ENCODE results near the gene LOXHD1.

Gene LOXHD1

GRCh38 chr18:46547520-46547919 is 109.5 kb downstream of the LOXHD1 start:
- no peak for DNase-seq (ENCODE audit: low read depth in 3 of 3)

GRCh38 chr18:46546111-46546640 is 110.8 kb downstream of the LOXHD1 start:
- DNase-seq (ENCODE audit: low read depth in 3 of 3): no peak

GRCh38 chr18:46542545-46542944 is 114.5 kb downstream of the LOXHD1 start:
- no peak for DNase-seq (ENCODE audit: low read depth in 3 of 3)

GRCh38 chr18:46541626-46542189 is 115.3 kb downstream of the LOXHD1 start:
- DNase-seq (ENCODE audit: low read depth in 3 of 3): no peak

- DNase-seq (ENCODE audit: low read depth in 3 of 3): no peak
Measured at GRCh38 chr18:46538376-46538775, 118.6 kb downstream of the LOXHD1 start.

DNA sequence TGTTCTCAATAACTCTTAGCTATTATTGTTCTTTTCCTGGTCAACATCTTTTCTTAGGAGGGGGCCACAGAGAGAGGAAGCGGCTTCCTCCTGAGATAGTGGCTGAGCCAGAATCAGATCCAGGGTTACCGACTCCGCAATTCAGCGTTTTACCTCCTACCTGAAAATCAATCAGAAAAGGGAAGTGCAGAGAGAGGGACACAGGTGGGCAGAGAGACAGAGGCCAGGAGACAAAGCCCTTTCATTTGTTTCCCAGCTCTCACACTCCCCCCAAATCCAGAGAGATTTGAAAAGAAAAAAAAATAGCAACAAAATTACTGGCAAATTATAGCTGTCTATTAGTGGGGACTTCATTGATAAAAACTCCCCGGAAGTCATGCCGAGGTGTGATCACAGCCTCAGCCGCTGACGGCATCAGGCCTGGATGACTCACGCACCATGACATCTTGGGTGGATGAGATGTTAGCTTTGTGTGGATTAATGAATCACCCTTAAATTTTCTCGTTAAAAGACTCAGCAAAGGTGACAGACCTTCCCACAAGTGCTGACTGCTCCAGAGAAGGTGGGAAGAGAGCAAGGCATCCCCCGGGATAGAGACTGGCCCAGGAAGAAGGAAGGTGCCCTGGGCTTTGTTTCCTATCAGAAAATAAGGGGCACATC is 120.7 kb downstream of the LOXHD1 start:
- DNase-seq (ENCODE audit: low read depth in 3 of 3): no peak

DNA sequence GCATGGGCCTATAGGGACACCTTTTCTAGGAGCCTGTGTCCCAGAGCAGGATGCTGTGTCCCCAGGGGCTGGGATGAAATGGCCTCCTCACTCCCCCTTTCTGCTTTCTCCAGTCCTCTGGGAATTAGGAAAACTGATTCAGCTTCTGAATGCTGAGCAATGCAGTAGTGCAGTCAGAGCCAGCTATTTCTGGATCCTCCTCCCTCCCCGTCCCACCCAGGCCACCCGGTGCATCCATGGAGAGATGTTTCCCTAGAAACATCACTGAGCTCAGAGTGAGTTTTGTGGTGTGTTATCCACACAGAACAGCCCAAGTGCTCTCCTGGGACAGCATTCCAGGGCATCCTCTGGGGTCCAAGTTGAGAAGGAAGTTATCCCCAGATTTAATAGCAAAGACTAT is 125.5 kb downstream of the LOXHD1 start:
- no peak for DNase-seq (ENCODE audit: low read depth in 3 of 3)

DNA sequence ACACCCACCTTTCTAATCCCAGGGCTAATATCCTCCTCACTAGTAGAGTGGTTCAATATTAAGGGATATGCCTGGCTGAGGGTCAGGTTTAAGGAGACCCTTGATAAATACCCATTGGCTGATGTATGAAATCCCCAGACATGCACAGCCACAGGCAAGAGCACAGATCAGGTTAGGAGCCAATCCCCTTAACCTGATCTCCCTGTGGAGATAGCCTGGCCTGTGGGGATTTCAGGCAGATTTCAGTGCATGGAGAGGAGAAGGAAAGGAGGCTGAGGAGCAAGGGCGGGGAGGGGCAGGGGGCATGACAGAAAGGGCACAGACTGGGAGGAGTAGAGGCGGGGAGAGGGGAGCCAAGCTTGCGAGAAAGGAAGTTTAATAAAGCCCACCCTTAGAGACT is 129.0 kb downstream of the LOXHD1 start:
- DNase-seq (ENCODE audit: low read depth in 3 of 3): no peak

- no peak for DNase-seq (ENCODE audit: low read depth in 3 of 3)
Measured at GRCh38 chr18:46519870-46520269, 137.2 kb downstream of the LOXHD1 start.

DNA sequence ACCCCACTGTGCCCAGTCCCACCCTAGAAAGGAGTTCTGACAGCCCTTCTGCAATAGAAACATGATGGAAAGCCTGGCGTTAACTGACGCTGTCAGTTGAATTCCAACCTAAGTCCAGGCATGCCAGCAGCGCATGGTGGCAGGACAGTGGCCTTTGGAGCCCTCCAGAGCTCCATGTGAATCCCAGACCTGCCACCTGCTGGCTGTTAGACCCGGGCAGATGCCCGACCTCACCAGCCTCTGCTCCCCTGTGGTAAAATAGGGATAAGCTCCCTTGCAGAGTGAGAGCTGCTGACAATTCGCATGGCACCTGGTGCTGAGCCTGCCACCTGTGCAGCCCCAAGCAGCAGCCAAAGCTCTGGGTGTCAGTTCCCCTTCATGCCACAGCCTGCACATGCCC is 138.6 kb downstream of the LOXHD1 start:
- DNase-seq (ENCODE audit: low read depth in 3 of 3): no peak

- DNase-seq (ENCODE audit: low read depth in 3 of 3): no peak
Measured at GRCh38 chr18:46516555-46516954, 140.5 kb downstream of the LOXHD1 start.

DNA sequence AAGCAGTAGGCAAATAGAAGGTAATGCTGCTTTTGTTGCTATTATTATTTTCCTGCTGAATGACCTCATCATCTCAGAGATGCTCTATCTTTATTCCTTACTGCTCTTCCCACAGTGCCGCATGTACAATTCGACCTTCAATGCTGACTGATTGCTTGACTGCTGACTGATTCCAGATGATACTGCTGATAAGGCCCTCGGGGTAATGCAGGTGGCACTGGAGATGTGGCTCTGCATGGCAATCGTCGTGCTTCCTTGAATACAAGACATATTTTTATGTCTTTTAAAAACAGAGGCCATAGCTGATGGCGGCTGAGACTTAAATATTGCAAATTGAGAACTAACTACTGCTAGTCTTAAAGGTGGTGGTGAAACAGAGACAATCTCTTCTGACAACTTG is 146.6 kb downstream of the LOXHD1 start:
- no peak for DNase-seq (ENCODE audit: low read depth in 3 of 3)

- DNase-seq (ENCODE audit: low read depth in 3 of 3): no peak
Measured at GRCh38 chr18:46509530-46509929, 147.5 kb downstream of the LOXHD1 start.

DNA sequence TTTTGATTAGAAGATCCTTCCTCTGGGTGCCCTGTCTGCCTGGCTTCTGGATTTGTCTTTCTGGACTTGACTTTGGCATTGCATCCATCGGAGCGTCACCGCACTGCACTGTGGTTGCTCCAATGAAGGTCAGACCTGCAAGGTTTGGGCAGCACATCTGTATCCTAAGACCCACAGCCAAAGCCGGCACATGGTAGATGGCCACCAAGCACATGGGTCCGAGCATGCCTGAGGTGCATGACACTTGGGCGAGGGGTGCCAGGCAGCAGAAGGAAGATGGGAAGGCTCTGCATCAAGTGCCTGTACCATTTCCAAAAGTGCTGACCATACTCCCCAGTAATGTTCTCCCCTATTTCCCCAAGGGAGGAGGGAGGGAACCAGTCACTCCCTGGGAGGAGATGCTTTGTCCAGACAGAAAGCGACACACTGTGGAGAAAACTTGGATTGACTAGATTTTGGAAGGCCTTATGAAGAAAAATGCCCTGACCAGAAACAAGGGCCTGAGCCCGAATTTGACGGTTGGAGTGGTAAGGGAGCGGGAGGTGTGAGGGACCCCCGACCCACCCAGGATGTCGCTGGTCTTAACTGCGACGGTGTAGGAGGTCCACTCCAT is 149.9 kb downstream of the LOXHD1 start:
- DNase-seq (ENCODE audit: low read depth in 3 of 3): no peak

DNA sequence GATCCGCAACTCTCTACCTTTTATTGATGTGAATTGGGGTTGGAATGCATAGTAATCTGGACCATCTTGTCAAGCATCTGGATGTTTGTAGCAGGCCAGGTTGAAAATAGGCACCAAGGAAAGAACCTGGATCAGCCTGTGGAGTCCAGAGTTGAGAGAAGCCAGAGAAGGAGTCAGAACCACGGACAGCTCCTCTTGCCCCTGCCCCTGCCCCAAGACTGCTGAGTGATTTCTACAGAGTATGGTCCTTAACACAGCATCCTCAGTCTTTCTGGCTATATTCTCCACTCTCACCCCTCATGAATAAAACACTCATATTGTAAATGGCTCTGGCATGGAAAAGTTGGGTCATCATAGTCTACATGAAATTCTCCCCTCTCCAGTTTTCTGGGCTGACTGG is 154.6 kb downstream of the LOXHD1 start:
- DNase-seq (ENCODE audit: low read depth in 3 of 3): peak in 1 of 3 donors; percentile 2

DNA sequence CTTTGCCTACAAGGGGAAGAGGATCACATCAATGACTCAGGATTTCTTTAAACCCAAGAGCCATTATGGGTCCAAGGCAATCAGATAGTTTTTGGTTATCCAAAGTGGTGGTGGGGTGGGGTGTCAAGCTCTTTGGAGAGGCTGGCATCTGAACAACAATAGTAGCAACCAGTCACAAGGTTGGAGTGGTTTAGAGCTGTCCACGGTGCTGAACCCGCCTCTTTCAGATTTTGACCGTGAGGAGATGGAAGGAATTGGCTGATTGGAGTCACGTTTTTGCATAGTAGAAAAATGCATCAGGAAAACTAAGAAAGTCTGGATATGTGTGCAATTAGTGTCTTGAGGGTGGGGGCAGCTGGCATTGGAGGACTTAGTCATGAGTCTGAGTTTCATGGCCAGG is 159.9 kb downstream of the LOXHD1 start:
- DNase-seq (ENCODE audit: low read depth in 3 of 3): peak in 1 of 3 donors; percentile 13

DNA sequence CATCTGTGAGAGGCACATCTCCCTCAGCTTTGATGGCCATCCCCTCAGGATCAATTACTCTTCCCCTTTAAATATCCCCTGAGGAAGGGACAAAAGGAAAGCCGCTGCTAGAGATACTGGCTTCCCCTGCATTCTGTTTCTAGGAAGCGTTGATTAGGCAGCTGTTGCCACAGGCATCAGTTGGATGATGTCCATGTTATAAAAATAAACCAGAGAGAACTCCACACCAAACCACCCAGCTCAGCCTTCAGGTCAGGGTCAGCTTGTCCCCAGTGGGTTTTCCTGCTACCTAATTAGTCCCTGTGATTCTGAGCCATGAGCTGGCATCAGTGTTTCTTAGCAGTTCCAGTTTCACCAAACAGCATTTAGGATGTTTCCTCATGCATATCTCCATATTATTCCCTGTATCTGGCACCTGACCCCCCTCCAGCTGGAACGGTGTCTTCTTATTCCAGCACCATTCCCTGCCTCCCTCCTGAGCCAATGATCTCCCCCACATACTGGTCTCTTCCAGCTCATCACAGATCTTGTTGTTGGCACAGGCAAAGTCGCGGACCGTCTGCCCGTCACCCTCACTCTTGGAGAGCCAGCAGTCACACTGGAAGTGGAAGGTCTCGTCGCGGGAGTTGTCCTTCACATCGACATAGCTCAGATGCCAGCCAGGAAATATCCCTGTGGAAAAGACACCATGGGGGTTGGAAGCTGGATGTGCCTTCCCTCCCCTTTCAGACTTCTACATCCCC is 168.4 kb downstream of the LOXHD1 start:
- DNase-seq (ENCODE audit: low read depth in 3 of 3): no peak

DNA sequence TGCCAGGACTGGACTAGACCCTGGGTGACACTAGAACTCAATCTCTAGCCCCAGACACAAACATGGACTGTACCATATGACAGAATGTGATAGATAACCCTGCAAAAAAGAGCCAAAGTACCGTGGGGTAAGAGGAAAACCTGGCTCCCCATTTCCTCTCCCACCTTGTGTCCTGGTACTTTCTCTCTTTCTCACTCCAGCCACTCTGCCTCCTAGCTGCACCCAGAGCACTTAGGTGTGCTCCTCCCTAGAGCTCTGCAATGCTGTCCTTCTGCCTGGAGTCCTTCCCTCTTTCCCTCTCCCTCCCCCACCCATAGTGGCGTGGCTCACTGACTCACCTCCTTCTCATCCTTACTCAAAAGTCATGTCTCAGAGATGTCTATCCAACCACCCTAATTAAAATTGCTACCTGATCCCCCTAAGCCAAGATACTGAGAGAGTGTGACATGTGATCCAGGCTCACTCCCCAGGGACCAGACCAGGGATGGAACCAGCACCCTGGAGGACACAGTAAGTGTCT is 171.3 kb downstream of the LOXHD1 start:
- no peak for DNase-seq (ENCODE audit: low read depth in 3 of 3)

GRCh38 chr18:46484971-46485370 is 172.0 kb downstream of the LOXHD1 start:
- no peak for DNase-seq (ENCODE audit: low read depth in 3 of 3)

DNA sequence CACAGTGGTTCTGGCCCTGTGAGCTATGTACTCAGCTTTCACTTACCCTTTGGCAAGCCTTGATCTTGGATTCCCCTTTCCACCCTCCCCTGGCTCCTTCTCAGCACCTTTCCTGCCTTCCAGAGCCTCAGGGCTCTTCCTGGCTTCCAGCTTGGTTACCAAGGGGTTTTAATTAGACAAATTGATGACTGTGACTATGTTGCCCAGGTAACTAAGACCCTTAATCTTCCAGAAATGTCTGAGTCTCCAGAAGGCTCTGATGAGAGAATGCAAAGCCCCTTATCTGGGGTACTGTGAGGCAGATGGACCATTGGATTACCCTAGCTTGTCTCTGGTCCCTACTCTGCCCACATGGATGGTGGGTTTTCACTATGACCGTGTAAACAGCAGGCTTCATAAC is 174.2 kb downstream of the LOXHD1 start:
- no peak for DNase-seq (ENCODE audit: low read depth in 3 of 3)

- DNase-seq (ENCODE audit: low read depth in 3 of 3): no peak
Measured at GRCh38 chr18:46481847-46482245, 175.2 kb downstream of the LOXHD1 start.

Measured in stimulated activated CD4-positive, alpha-beta T cell treated with anti-CD3 and anti-CD28 coated beads, TNF-alpha, amount 100 ng/mL, for 48 hours (primary cell).